ENCODE data around the gene SKI.
A peak's percentile ranks its signal among the peaks of the same experiment; 100 is the strongest.
"Not testable (repeated sequence)": the region's sequence is repeated elsewhere in the genome, so short reads cannot be mapped to it uniquely, and the experiment has no call there.

Gene SKI

DNA sequence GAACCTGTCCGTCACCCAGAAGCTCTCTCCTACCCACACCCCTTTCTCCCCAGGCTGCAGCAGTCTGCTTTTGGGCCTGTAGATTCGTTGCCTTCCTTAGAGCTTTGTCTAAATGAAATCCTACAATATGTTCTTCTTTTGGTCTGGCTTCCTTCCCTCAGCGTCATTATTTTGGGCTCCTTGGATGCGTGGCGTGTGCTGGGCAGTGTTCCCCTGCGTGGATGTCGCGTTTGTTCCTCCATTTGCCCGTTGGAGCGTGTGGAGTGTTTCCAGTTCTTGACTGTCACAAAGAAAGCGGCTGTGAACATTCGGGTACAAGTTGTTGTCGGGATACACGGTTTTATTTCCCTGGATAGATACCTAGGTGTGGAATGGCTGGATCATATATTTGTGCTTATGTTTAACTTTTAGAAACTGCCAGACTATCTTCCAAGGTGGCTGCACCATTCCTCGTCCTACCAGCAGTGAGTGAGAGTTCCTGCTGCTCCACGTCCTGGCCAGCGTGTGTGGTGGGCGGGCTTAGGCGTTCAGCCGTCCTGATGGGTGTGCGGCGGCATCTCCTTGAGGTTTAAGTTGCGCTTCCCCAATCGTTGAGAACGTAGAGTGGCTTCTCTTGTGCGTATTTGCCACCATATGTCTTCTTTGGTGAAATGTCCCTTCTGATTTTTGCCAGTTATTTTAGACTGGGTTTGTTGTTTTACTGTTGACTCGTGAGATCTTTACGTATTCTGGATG is 31.7 kb downstream of the SKI start:
- H2AK5ac ChIP-seq (ENCODE audit: low read depth, low read length): no peak overlapping the region
- H3K9ac ChIP-seq (ENCODE audit: low read depth, low read length, poor library complexity): no peak overlapping the region
- H3K9me3 ChIP-seq (replicated peaks in 1 of 2; ENCODE audit: control insufficient read depth in 2 of 2, insufficient read depth in 1 of 2, low read depth in 1 of 2, low read length in 2 of 2): peaks cover under 1 to 3% of the 10 kb centered on the region in 2 donors
- no CpG with 5 or more reads among the region's 28 CpGs for WGBS, 2 donors (ENCODE audit: extremely low coverage in 2 of 2, insufficient read length in 2 of 2, insufficient replicate concordance in 1 of 2)
- DNase-seq (ENCODE audit: low spot score): no peak
- no peak overlapping the region for H3K4me3 ChIP-seq (ENCODE audit: low read length in 2 of 2)
- H2BK5ac ChIP-seq (ENCODE audit: low read length): no peak overlapping the region
- peak overlapping the region; percentile 36 for H3K18ac ChIP-seq (ENCODE audit: low read length)
- H3K27me3 ChIP-seq (ENCODE audit: control insufficient read depth in 3 of 3, insufficient read depth in 3 of 3, low read depth in 1 of 3, low read length in 3 of 3): no peaks in the 10 kb centered on the region
- H3K79me1 ChIP-seq (ENCODE audit: low read depth, low read length): peaks cover 22% of the 10 kb centered on the region
- peaks cover 6 to 13% of the 10 kb centered on the region in 2 donors for H3K4me1 ChIP-seq (ENCODE audit: control insufficient read depth in 2 of 2, insufficient read depth in 1 of 2, low read depth in 1 of 2, low read length in 2 of 2)
- no peak overlapping the region for H3K4ac ChIP-seq (ENCODE audit: low read length)
- no peak overlapping the region for H4K8ac ChIP-seq (ENCODE audit: low read depth, low read length)
- no peak overlapping the region for H3K23ac ChIP-seq (ENCODE audit: low read depth, low read length, poor library complexity)
- H3K4me2 ChIP-seq (ENCODE audit: insufficient read depth, low read length, poor library complexity, severe bottlenecking): no peak overlapping the region
- H3K27ac ChIP-seq (replicated peaks; ENCODE audit: low read length): no peak overlapping the region
- H2BK120ac ChIP-seq (ENCODE audit: low read depth, low read length): no peak overlapping the region
- H2BK15ac ChIP-seq (ENCODE audit: low read length): no peak overlapping the region
- no peak overlapping the region for H4K91ac ChIP-seq (ENCODE audit: low read depth, low read length, poor library complexity)
- H3K36me3 ChIP-seq (replicated peaks in 1 of 2; ENCODE audit: control insufficient read depth in 2 of 2, insufficient read depth in 2 of 2, low read length in 2 of 2): peaks cover 0 to 10% of the 10 kb centered on the region in 2 donors
- H3K14ac ChIP-seq (ENCODE audit: low read length): no peak overlapping the region
- H2AFZ ChIP-seq (ENCODE audit: low read length): no peak overlapping the region
- H2BK12ac ChIP-seq (ENCODE audit: low read length): no peak overlapping the region

DNA sequence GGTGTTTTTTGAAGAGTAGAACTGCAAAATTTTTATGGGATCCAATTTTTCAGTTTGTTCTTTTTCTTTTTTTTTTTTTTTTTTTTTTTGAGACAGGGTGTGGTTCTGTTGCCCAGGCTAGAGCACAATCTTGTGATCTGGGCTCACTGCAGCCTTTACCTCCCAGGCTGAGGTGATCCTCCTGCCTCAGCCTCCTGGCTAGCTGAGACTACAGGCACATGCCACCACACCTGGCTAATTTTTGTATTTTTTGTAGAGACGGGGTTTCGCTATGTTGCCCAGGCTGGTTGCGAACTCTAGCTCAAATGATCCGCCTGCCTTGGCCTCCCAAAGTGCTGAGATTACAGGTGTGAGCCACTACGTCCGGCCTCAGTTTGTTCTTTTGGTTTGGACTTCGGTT is 32.4 kb downstream of the SKI start:
- not testable (repeated sequence) for DNase-seq (ENCODE audit: low spot score); H2AK5ac ChIP-seq (ENCODE audit: low read depth, low read length); H3K9ac ChIP-seq (ENCODE audit: low read depth, low read length, poor library complexity); H3K36me3 ChIP-seq (replicated peaks in 1 of 2; ENCODE audit: control insufficient read depth in 2 of 2, insufficient read depth in 2 of 2, low read length in 2 of 2); H3K18ac ChIP-seq (ENCODE audit: low read length); H4K8ac ChIP-seq (ENCODE audit: low read depth, low read length); H2BK12ac ChIP-seq (ENCODE audit: low read length); H3K4me2 ChIP-seq (ENCODE audit: insufficient read depth, low read length, poor library complexity, severe bottlenecking); H3K4ac ChIP-seq (ENCODE audit: low read length); H3K23ac ChIP-seq (ENCODE audit: low read depth, low read length, poor library complexity); H4K91ac ChIP-seq (ENCODE audit: low read depth, low read length, poor library complexity); H2BK5ac ChIP-seq (ENCODE audit: low read length); H2AFZ ChIP-seq (ENCODE audit: low read length); H3K27ac ChIP-seq (replicated peaks; ENCODE audit: low read length); H3K9me3 ChIP-seq (replicated peaks in 1 of 2; ENCODE audit: control insufficient read depth in 2 of 2, insufficient read depth in 1 of 2, low read depth in 1 of 2, low read length in 2 of 2); H3K27me3 ChIP-seq (ENCODE audit: control insufficient read depth in 3 of 3, insufficient read depth in 3 of 3, low read depth in 1 of 3, low read length in 3 of 3); H3K4me3 ChIP-seq (ENCODE audit: low read length in 2 of 2); H2BK120ac ChIP-seq (ENCODE audit: low read depth, low read length); H2BK15ac ChIP-seq (ENCODE audit: low read length); H3K14ac ChIP-seq (ENCODE audit: low read length)
- Histone ChIP-seq H3K4me1 (ENCODE audit: control insufficient read depth in 2 of 2, insufficient read depth in 1 of 2, low read depth in 1 of 2, low read length in 2 of 2) (peaks cover 6 to 13% of the 10 kb centered on the region in 2 donors), H3K79me1 (ENCODE audit: low read depth, low read length) (peaks cover 19% of the 10 kb centered on the region)
- no CpG with 5 or more reads among the region's 7 CpGs for WGBS, 2 donors (ENCODE audit: extremely low coverage in 2 of 2, insufficient read length in 2 of 2, insufficient replicate concordance in 1 of 2)

- Histone ChIP-seq H3K23ac (ENCODE audit: low read depth, low read length, poor library complexity) (no peak overlapping the region), H3K18ac (ENCODE audit: low read length) (no peak overlapping the region), H2AK5ac (ENCODE audit: low read depth, low read length) (no peak overlapping the region), H2BK15ac (ENCODE audit: low read length) (no peak overlapping the region), H3K27me3 (ENCODE audit: control insufficient read depth in 3 of 3, insufficient read depth in 3 of 3, low read depth in 1 of 3, low read length in 3 of 3) (no peaks in the 10 kb centered on the region), H4K91ac (ENCODE audit: low read depth, low read length, poor library complexity) (no peak overlapping the region), H2BK12ac (ENCODE audit: low read length) (no peak overlapping the region), H3K4me2 (ENCODE audit: insufficient read depth, low read length, poor library complexity, severe bottlenecking) (no peak overlapping the region), H2BK5ac (ENCODE audit: low read length) (no peak overlapping the region), H3K9me3 (replicated peaks in 1 of 2; ENCODE audit: control insufficient read depth in 2 of 2, insufficient read depth in 1 of 2, low read depth in 1 of 2, low read length in 2 of 2) (no peaks in the 10 kb centered on the region), H3K9ac (ENCODE audit: low read depth, low read length, poor library complexity) (no peak overlapping the region), H4K8ac (ENCODE audit: low read depth, low read length) (no peak overlapping the region), H3K14ac (ENCODE audit: low read length) (no peak overlapping the region), H3K4me3 (ENCODE audit: low read length in 2 of 2) (no peak overlapping the region), H3K36me3 (replicated peaks in 1 of 2; ENCODE audit: control insufficient read depth in 2 of 2, insufficient read depth in 2 of 2, low read length in 2 of 2) (peaks cover 0 to 9% of the 10 kb centered on the region in 2 donors), H3K4me1 (ENCODE audit: control insufficient read depth in 2 of 2, insufficient read depth in 1 of 2, low read depth in 1 of 2, low read length in 2 of 2) (peaks cover 6 to 13% of the 10 kb centered on the region in 2 donors), H3K79me1 (ENCODE audit: low read depth, low read length) (peaks cover 15% of the 10 kb centered on the region), H2BK120ac (ENCODE audit: low read depth, low read length) (no peak overlapping the region), H2AFZ (ENCODE audit: low read length) (no peak overlapping the region), H3K4ac (ENCODE audit: low read length) (no peak overlapping the region), H3K27ac (replicated peaks; ENCODE audit: low read length) (no peak overlapping the region)
- no peak for DNase-seq (ENCODE audit: low spot score)
- no CpG with 5 or more reads among the region's 4 CpGs for WGBS, 2 donors (ENCODE audit: extremely low coverage in 2 of 2, insufficient read length in 2 of 2, insufficient replicate concordance in 1 of 2)
Observed at GRCh38 chr1:2260917-2261316, 32.8 kb downstream of the SKI start.

GRCh38 chr1:2261476-2262395 is 33.6 kb downstream of the SKI start:
- H3K9me3 ChIP-seq (replicated peaks in 1 of 2; ENCODE audit: control insufficient read depth in 2 of 2, insufficient read depth in 1 of 2, low read depth in 1 of 2, low read length in 2 of 2); H3K27me3 ChIP-seq (ENCODE audit: control insufficient read depth in 3 of 3, insufficient read depth in 3 of 3, low read depth in 1 of 3, low read length in 3 of 3); H3K14ac ChIP-seq (ENCODE audit: low read length); H4K91ac ChIP-seq (ENCODE audit: low read depth, low read length, poor library complexity); H2BK120ac ChIP-seq (ENCODE audit: low read depth, low read length); H3K4ac ChIP-seq (ENCODE audit: low read length); H3K27ac ChIP-seq (replicated peaks; ENCODE audit: low read length); H4K8ac ChIP-seq (ENCODE audit: low read depth, low read length); H3K9ac ChIP-seq (ENCODE audit: low read depth, low read length, poor library complexity); H2BK5ac ChIP-seq (ENCODE audit: low read length); H2AFZ ChIP-seq (ENCODE audit: low read length); H2BK15ac ChIP-seq (ENCODE audit: low read length); H2AK5ac ChIP-seq (ENCODE audit: low read depth, low read length); H3K4me3 ChIP-seq (ENCODE audit: low read length in 2 of 2); H3K4me2 ChIP-seq (ENCODE audit: insufficient read depth, low read length, poor library complexity, severe bottlenecking); H3K18ac ChIP-seq (ENCODE audit: low read length); DNase-seq (ENCODE audit: low spot score); H3K23ac ChIP-seq (ENCODE audit: low read depth, low read length, poor library complexity); H2BK12ac ChIP-seq (ENCODE audit: low read length): not testable (repeated sequence)
- peaks cover 13% of the 10 kb centered on the region for H3K79me1 ChIP-seq (ENCODE audit: low read depth, low read length)
- no CpG with 5 or more reads among the region's 25 CpGs for WGBS, 2 donors (ENCODE audit: extremely low coverage in 2 of 2, insufficient read length in 2 of 2, insufficient replicate concordance in 1 of 2)
- peaks cover 11 to 16% of the 10 kb centered on the region in 2 donors for H3K4me1 ChIP-seq (ENCODE audit: control insufficient read depth in 2 of 2, insufficient read depth in 1 of 2, low read depth in 1 of 2, low read length in 2 of 2)
- peaks cover 0 to 12% of the 10 kb centered on the region in 2 donors for H3K36me3 ChIP-seq (replicated peaks in 1 of 2; ENCODE audit: control insufficient read depth in 2 of 2, insufficient read depth in 2 of 2, low read length in 2 of 2)

Measured in neuronal stem cell (in vitro differentiated cells).